CD4-positive, alpha-beta T cell treated with Interleukin-6 at 100 ng/mL for 8 hours (primary cell): ENCODE data around the gene GRAMD2B.
"Not testable (repeated sequence)": the region's sequence is repeated elsewhere in the genome, so short reads cannot be mapped to it uniquely, and the experiment has no call there.

Source experiments
- DNase-seq: peaks from one replicate; pipeline ENCODE4 v3.0.0-alpha.2; 2020; ENCODE audit warnings: mixed read lengths, low spot score

GRAMD2B gene

DNA sequence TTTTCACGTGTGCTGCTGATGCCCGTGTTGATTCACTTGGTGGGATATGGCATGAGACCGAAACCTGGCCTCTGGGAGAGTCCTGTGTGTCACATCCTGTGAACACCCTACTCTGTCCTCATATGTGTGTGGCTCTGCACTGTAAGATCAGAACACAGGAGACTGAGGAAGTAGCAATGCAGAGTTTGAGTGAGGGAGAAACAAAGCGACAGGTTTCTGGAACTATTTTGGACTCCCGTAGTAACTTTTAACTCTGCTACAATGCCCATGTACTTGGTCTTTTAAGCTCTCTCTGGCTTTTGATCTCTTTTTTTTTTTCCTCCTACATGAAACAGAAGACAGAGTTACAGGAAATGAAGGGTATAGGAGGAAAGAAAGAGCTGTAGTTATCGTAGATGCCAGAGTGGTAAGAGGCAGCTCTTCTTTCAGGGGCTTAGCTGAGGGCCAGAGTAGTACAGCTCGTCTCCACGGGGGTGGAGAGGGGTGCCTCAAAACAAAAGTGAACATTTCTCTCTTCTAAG, 26.6 kb downstream of the GRAMD2B start:
- DNase-seq = peak; percentile 75

GRCh38 chr5:126450346-126450745, 27.1 kb downstream of the GRAMD2B start:
- DNase-seq = peak; percentile 54

DNA sequence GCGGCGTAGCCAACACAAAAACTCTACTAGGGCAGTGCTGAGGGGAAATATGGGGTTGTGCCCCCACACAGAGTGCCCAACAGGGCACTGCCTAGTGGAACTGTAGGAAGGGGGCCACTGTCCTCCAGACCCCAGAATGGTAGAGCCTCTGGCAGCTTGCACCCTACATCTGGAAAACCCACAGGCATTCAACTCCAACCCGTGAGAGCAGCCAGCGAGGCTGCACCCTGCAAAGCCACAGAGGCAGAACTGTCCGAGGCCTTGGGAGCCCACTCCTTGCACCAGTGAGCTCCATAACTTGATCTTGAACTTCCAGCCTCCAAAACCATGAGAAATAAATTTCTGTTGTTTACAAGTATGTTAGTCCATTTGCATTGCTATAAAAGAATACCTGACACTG, 27.7 kb downstream of the GRAMD2B start:
- DNase-seq = no peak

DNA sequence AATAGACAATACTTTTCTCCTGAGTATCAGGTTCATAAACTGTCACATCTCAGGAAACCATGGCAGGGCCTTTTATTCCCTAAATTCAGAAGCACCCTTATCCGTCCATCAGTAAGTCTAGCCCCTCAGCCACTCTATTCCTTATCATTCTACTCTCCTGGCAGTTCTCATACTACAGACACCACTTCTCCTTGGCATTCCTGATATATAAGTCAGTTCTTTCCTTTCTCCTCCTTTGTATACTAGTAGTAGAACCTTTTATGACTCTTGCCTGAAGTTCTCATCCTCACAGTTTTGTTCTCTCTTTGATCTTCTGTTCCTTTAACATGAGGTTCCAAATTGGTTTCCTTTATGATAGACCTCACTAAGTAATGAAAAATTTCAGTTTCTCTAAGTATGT, 29.3 kb downstream of the GRAMD2B start:
- no peak for DNase-seq

DNA sequence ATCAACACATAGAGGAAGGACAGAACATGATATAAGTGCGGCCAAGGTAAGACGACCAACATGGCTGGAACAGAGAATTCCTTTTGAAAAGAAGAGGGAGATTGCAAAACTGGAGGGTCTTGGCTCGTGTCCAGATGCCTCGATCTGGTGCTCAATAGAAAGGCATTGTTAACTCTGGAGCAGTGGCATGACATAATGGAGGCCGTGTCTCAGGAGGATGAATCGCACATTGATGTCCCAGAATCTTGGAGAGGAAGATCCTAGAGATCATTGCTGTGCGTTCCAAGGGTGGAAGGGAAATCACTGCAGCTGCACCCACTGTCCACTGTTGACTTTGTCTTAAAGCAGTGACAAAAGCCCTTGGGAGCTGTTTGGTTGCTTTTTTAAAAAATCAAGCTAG, 30.9 kb downstream of the GRAMD2B start:
- no peak for DNase-seq

- DNase-seq = no peak
These were observed 31.3 kb downstream of the GRAMD2B start for GRCh38 chr5:126454535-126454934.

DNA sequence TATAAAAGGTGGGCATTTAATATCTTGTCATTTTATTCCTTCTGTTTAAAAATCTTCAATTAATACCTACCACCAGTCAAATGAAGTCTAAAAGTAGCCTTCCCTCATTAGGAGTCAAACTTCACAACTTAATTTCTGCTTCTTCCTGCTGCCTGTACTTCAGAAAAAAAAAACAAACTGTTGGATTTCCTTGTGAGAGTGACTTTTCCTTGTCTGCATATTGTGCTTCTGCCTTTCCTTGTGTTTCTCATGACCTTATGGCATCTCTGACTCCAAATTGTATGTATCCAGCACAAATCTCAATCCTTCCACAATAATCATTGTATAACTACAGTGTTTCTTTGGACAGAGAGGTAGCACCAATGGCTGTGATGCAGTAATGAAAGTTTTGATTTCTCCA, 32.1 kb downstream of the GRAMD2B start:
- DNase-seq = no peak

DNA sequence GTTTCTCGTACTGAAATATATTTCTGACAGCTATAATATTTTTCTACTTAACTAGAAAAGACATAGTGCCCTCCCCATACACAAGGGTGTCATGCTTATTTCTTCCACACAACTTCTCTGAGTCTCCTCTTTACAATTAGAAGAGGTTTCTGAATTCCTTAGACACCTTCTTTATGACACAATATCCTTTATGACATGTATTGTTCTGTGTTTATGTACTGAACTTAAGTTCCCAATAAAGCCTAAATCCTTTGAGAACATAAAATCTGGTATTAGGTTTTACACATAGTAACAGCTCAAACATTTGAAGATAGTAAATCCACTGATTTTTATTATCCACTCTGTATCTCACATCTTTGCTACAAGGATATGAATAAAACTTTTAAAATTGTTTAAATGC, 32.5 kb downstream of the GRAMD2B start:
- DNase-seq = no peak

DNA sequence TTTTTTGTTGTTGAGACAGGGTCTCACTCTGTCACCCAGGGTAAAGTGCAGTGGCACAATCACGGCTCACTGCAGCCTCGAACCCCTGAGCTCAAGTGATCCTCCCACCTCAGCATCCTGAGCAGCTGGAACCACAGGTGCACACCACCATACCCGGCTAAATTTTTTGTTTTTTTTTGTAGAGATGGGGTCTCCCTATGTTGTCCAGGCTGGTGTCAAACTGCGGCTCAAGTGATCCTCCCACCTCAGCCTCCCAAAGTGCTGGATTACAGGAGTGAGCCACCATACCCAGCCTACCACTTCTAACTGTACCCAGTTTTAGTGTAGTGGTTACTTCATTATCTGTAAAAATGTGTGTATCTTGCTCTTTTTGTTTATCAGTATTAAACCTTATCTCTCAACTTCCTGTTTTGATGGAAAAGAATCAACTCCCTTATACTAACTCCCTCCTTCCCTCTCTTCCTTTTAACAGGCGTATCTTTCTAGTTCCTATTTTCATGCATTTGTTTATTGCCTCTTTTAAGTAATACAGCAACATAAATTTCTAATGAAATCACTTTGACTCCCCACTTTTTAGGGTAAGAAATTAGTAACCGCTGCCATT, 33.1 kb downstream of the GRAMD2B start:
- no peak for DNase-seq

DNA sequence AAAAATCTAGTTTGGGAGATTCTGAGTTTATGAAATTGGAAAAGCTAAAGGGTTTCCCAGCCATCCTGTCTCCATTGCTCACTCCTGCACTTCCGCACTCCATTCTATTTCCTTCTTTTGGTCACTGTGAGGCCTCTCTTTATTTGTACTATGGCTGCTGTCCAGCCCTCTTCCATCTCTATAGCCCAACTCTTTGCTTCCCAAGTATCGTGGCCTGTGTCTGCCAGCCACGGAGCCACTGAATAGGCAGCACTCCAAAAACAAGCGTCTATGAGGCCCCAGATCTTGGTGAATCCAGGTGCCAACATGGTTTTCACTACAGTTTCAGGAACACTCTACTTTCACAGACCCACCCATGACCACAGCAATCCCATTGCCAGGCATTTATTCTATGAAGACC, 37.2 kb downstream of the GRAMD2B start:
- DNase-seq = no peak

DNA sequence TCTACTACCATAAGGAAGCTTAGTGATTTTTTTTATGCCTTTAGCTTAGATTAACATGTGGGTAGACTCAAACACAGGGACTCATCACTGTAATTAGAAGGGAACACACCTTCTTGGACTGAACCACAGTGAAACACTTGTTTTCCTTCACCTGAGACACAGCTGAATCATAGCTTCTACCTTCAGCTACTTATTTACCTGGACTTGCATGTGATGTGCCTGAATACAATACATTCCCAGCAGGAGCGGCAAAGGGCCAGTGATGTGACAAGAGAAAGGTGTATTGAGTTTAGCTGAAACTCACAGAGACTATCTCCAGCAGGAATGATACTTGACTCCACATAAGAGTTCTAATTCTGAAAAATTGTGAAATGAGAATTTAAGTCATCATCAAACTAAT, 37.8 kb downstream of the GRAMD2B start:
- DNase-seq = no peak

DNA sequence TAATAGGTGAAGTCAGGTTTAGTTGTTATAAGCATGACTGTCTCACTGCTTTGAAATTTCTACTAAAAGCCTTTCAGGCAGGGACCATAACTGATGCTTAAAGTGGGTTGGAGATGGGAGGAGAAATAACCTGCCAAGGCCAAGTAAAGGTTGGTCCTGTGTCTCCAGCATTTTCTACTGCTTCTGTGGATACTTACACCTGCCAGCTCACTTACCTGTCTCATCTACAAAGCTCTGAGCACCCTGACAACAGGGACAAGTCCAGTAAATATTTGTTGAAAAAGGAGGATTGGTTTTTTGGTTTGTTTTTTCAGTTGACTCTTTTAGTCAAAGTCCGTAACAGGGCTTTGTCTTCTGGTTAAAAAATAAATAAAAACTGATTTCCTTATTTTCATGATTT, 38.6 kb downstream of the GRAMD2B start:
- DNase-seq = no peak

- no peak for DNase-seq
These were observed 39.2 kb downstream of the GRAMD2B start for GRCh38 chr5:126462239-126463014.

GRCh38 chr5:126464016-126464415, 40.8 kb downstream of the GRAMD2B start:
- peak; percentile 10 for DNase-seq

GRCh38 chr5:126464959-126465358, 41.8 kb downstream of the GRAMD2B start:
- DNase-seq = no peak

- DNase-seq = no peak
These were observed 44.9 kb downstream of the GRAMD2B start for GRCh38 chr5:126468091-126468490.

- no peak for DNase-seq
These were observed 46.5 kb downstream of the GRAMD2B start for GRCh38 chr5:126469536-126470316.

GRCh38 chr5:126470529-126470928, 47.3 kb downstream of the GRAMD2B start:
- DNase-seq = not testable (repeated sequence)

DNA sequence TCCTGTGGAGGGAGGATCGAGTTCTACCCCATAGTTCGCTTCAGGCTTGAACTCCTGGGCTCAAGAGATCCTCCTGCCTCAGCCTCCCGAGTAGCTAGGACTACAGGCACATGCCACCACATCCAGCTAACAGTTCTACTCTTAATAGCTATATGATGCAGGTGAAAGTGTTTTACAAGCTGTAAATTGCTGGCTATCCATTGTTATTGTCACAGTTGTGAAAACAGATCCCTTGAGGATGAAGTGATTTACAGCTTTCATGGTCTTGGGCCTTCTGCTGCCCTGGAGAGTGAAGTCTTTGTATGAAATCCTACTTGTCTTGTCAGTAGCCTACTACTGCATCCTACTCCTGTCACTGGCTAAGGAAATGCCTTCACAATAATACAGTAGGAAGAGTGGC, 48.0 kb downstream of the GRAMD2B start:
- no peak for DNase-seq

GRCh38 chr5:126471875-126472537, 48.8 kb downstream of the GRAMD2B start:
- no peak for DNase-seq

DNA sequence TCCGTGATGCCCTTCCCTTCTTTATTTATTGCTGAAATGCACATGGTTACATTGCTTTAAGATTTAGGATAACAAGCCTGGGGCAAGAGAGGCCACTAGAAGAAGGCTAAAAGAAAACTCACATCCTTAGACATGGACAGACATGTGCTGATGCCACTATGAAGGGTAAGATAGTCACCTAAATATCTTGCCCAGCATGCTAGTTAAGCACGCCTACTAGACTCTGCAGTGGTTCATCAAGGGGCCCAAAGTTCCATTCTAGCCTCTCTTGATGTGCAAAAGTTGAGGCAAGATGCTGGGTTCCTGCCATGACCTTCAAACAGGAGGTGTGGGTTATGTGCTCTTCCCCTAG, 49.3 kb downstream of the GRAMD2B start:
- DNase-seq = no peak
